HL-60 (cell line): Measurements from ENCODE around the gene CLPX.

Experiments used
- DNase-seq, 2 experiments: peaks; one replicate each; pipeline ENCODE4 v3.0.0-alpha.2; 2010 to 2020; ENCODE audit warnings: low read depth in 1 of 2, low spot score in 1 of 2
- H3K27ac ChIP-seq: fragments of 250-450 bp; sonication (Bioruptor Pico); replicated peaks from 2 replicates; pipeline ENCODE4 v1.5.1; 2020; ENCODE audit warnings: mild to moderate bottlenecking, moderate library complexity
- H3K27me3 ChIP-seq: fragments of 250-450 bp; sonication (Bioruptor Pico); 2 replicates; pipeline ENCODE4 v1.5.1; 2021; ENCODE audit warnings: mild to moderate bottlenecking, moderate library complexity; ENCODE audit not compliant: insufficient read depth, poor library complexity, severe bottlenecking
- H3K4me3 ChIP-seq: replicated peaks from 2 replicates; pipeline ENCODE4 v1.5.1; 2011; ENCODE audit warnings: mild to moderate bottlenecking, control low read depth, low read length; ENCODE audit not compliant: insufficient read depth
- CTCF ChIP-seq: IDR thresholded peaks from one replicate; pipeline ENCODE4 v1.5.1; 2011; ENCODE audit warnings: low read length, control low read depth, inconsistent platforms; ENCODE audit not compliant: insufficient read depth
- GABPA ChIP-seq: IDR thresholded peaks from 2 replicates; pipeline ENCODE4 v1.6.1; 2012; ENCODE audit warnings: low read depth
- POLR2AphosphoS5 ChIP-seq: IDR thresholded peaks from 2 replicates; pipeline ENCODE4 v1.6.1; 2012; ENCODE audit warnings: low read depth
- REST ChIP-seq: IDR thresholded peaks from 2 replicates; pipeline ENCODE4 v1.6.1; 2012; ENCODE audit warnings: low read depth; ENCODE audit not compliant: insufficient replicate concordance
- SPI1 ChIP-seq: IDR thresholded peaks from 2 replicates; pipeline ENCODE4 v1.6.1; 2012; ENCODE audit warnings: low read depth, mild to moderate bottlenecking, borderline replicate concordance

Gene CLPX

GRCh38 chr15:65176056-65176455 lies 9.1 kb downstream of the CLPX start:
- H3K4me3 ChIP-seq: no peak overlapping the region
- TF ChIP-seq GABPA: no peak
- no peak for TF ChIP-seq REST
- no peak for TF ChIP-seq POLR2AphosphoS5
- no peak for TF ChIP-seq SPI1
- TF ChIP-seq CTCF: no peak
- no peak overlapping the region for H3K27ac ChIP-seq
- no peak for DNase-seq
- no peaks in the 10 kb centered on the region for H3K27me3 ChIP-seq

DNA sequence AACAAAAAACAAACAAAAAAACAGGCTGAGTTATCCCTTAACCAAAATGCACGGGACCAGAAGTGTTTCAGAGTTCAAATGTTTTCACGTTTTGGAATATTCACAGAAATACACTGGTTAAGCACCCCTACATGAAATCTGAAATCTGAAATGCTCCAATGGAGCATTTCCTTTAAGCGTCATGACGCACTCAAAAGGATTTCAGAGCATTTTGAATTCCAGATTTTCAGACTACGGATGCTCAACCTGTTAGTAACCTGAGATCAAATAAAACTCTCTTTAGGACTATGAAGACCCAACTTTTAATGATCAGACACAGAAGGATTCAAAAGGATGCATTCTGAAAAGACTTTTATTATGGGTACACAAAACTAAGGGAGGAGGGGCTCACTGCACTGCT lies 9.6 kb downstream of the CLPX start:
- TF ChIP-seq GABPA: no peak
- TF ChIP-seq POLR2AphosphoS5: no peak
- TF ChIP-seq REST: no peak
- TF ChIP-seq CTCF: no peak
- no peak for TF ChIP-seq SPI1
- DNase-seq: no peak

GRCh38 chr15:65174509-65174908 lies 10.6 kb downstream of the CLPX start:
- Histone ChIP-seq H3K27me3 (no peaks in the 10 kb centered on the region), H3K4me3 (no peak overlapping the region), H3K27ac (no peak overlapping the region)
- TF ChIP-seq REST (no peak), GABPA (no peak), CTCF (no peak)
- DNase-seq: no peak

More for the DNA sequence above, 9.6 kb downstream of the CLPX start:
- Histone ChIP-seq H3K4me3 (no peak overlapping the region), H3K27ac (no peak overlapping the region), H3K27me3 (no peaks in the 10 kb centered on the region)
